ENCODE measurements around the gene ZDHHC11B. TPM values are rescaled to one million over a fixed set of nuclear protein-coding genes. Genes with fewer than 3 reads are reported as not detected.
"Not testable (repeated sequence)": the region's sequence is repeated elsewhere in the genome, so short reads cannot be mapped to it uniquely, and the experiment has no call there.

ZDHHC11B gene
- total and polyA plus RNA-seq, 8 donors: 0.93 to 42.4 (median 8.6) TPM

DNA sequence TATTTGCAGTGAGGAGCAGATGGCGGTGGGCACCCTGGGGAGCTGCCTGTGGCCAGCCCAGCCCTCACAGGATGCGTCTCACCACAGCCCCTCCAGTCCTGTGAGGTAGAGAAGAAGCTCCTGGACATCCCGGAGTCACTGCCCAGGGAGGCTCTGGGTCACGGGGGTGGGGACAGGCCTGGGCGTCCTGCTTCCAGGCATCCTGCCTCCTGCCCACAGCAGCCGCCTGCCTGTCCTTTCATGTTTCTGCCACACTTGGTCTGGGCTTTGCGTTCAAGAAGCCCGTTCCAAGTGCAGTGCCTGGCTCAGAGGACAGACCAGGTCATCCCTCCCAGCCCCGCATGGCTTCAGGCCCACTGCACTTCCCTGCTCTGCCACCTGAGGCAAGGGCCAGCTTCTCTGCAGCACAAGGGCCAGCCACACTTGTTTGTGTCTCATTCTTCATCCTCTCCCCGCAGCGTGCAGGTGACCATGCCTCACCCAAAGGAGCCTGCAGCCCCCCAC, 38.2 kb downstream of the ZDHHC11B start:
- 72 to 89% (median 77%) methylated on average over 9 to 11 of the region's 11 CpGs for whole genome bisulfite sequencing, 5 donors
- no peak overlapping the region for H3K27ac ChIP-seq
- TF ChIP-seq EP300 (IDR thresholded peaks at IDR 0.05) (no peak), POLR2AphosphoS5 (IDR thresholded peaks at IDR 0.05) (no peak), POLR2A (IDR thresholded peaks at IDR 0.05) (no peak)
- TF ChIP-seq, protein P1, sequence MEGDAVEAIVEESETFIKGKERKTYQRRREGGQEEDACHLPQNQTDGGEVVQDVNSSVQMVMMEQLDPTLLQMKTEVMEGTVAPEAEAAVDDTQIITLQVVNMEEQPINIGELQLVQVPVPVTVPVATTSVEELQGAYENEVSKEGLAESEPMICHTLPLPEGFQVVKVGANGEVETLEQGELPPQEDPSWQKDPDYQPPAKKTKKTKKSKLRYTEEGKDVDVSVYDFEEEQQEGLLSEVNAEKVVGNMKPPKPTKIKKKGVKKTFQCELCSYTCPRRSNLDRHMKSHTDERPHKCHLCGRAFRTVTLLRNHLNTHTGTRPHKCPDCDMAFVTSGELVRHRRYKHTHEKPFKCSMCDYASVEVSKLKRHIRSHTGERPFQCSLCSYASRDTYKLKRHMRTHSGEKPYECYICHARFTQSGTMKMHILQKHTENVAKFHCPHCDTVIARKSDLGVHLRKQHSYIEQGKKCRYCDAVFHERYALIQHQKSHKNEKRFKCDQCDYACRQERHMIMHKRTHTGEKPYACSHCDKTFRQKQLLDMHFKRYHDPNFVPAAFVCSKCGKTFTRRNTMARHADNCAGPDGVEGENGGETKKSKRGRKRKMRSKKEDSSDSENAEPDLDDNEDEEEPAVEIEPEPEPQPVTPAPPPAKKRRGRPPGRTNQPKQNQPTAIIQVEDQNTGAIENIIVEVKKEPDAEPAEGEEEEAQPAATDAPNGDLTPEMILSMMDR (IDR thresholded peaks at IDR 0.05): no peak

DNA sequence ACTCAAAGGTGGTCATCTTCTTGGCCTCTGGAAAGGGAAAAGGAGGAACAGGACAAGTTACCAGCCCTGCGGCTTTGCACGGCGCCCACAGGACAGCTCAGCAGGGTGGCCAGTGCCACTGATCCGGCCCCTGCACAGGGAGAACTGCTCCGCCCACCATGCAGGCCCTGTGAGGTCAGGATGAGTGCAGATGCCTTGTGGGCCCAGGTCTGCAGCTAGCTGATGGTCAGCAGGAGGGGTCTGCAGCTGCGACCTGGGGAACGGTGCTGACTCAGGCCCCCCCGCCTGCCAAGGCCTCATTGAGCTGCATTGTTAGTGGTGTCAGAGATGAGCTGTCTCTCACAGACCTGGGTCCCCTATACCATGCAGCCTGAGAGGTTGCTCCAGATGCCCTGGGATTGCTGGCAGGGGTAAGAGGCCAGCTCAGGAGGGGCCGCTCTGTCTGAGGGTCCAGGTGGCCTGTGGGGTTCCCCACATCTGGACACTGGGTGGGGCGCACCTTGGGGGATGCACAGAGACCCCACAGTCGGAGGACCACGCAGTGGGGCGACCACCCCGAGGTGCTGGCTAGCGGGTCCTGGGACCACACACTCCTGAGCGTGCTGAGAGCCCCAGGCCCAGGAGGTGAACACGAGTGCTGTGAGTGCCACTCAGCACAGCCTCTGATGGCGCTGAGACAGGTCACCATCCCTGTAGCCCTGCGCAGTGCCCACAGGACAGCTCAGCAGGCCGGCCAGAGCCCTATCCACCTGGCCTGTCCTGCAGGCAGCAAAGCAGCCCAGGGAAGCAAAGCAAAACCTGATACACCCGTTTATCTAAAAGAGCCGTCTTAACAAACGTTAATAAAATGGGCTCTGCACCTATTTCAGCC, 39.0 kb downstream of the ZDHHC11B start:
- H3K9me3 ChIP-seq; H3K4me3 ChIP-seq; H3K4me1 ChIP-seq; H3K27me3 ChIP-seq; intact Hi-C loops (cut with DNase I; ENCODE audit: low total_unique reads); H3K27ac ChIP-seq; DNase-seq: not testable (repeated sequence)
- WGBS, 5 donors: 88 to 96% (median 93%) methylated on average over 14 to 22 of the region's 23 CpGs
- H3K36me3 ChIP-seq: peaks cover 0 to 38% (median 0%) of the 10 kb centered on the region in 4 donors

More for the DNA sequence above, 38.2 kb downstream of the ZDHHC11B start:
- Histone ChIP-seq H3K36me3 (peaks cover 0 to 38% (median 0%) of the 10 kb centered on the region in 4 donors), H3K4me3 (no peak overlapping the region), H3K9me3 (no peaks in the 10 kb centered on the region), H3K27me3 (no peaks in the 10 kb centered on the region), H3K4me1 (no peaks in the 10 kb centered on the region)
- DNase-seq: no peak
- intact Hi-C loops (cut with DNase I; ENCODE audit: low total_unique reads): no loop called here

DNA sequence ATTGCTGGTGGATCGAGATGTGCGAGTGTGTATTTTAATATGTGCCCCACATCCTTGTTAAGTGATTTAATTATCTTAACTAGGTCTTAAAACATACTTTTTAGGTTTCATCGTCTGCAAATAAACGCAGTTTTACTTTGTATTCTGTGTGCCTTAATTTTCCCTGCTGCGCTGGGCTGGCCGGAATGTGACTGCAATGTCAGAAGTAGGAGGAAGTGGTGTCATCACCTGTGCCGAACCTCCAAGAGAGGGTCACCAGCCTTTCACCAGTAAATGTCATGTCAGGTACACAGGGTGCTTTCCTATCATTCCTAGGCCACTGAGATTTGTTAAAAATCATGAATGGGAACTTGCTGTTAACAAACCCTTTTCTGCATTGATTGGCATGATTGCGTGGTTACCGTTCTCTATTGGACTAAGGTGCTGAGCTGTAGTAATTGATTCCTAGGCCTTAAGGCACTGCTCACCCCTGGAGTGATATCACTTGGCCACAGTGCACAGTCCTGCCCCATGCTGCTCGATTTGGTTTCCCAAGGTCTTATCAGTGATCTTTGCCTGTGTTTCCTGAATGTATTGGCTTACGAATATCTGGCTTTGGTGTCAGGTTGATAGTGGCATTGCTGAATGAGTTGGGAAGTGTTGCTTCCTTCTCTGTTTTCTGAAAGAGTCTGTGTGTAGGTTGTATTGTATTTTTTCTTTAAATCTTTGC, 40.7 kb downstream of the ZDHHC11B start:
- not testable (repeated sequence) for DNase-seq

DNA sequence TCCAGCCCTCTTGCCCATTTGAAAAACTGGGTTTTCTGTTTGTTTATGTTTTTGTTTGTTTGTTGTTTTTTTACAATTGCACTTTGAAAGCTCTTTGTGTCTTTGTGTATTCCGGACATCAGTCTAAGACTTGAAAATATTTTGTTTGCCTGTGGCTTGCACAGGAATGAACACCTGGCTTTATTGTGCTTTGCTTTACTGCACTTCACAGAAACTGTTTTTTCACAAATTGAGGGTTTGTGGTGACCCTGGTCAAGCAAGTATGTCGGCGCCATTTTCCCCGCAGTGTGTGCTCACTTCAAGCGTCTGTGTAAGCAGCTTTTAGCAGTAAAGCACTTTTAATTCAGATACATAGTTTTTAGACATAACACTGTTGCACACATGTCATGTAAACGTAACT, 42.3 kb downstream of the ZDHHC11B start:
- 81 to 92% (median 88%) methylated on average over 6 of the region's 6 CpGs for WGBS, 5 donors
- H3K27me3 ChIP-seq; H3K4me1 ChIP-seq; intact Hi-C loops (cut with DNase I; ENCODE audit: low total_unique reads); H3K4me3 ChIP-seq; H3K27ac ChIP-seq; H3K9me3 ChIP-seq; DNase-seq: not testable (repeated sequence)
- peaks cover 0 to 20% (median 0%) of the 10 kb centered on the region in 4 donors for H3K36me3 ChIP-seq

More for the DNA sequence above, 40.7 kb downstream of the ZDHHC11B start:
- H3K4me1 ChIP-seq; H3K4me3 ChIP-seq; intact Hi-C loops (cut with DNase I; ENCODE audit: low total_unique reads); H3K27ac ChIP-seq; H3K27me3 ChIP-seq; H3K9me3 ChIP-seq: not testable (repeated sequence)
- peaks cover 0 to 31% (median 0%) of the 10 kb centered on the region in 4 donors for H3K36me3 ChIP-seq
- 58 to 73% (median 67%) methylated on average over 11 of the region's 11 CpGs for WGBS, 5 donors

DNA sequence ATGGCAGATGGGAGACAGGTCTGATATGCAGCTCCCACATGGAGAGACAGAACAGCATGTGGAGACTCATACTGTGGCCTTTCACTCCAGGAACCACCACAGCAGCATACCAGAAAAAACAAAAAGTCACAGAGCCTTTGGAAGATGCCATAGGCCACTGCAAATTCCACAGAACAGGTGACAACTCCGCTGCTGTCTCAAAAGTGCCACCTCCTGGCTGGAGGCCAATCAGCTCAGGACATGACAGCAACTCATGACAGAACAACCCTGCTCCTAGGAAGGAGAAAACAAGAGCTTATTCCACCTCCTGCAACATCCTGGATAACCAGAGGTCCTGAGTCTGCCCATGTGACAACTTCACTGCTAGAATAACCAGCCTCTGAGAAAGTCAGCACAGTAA, 50.4 kb downstream of the ZDHHC11B start:
- H3K4me1 ChIP-seq; DNase-seq; H3K27ac ChIP-seq; intact Hi-C loops (cut with DNase I; ENCODE audit: low total_unique reads); H3K9me3 ChIP-seq; H3K27me3 ChIP-seq; H3K4me3 ChIP-seq: not testable (repeated sequence)
- WGBS, 5 donors: 57 to 80% methylated on average over 1 of the region's 1 CpG; no CpG with 5 or more reads in 3 of the 5 donors
- H3K36me3 ChIP-seq: peaks cover 4 to 27% (median 15%) of the 10 kb centered on the region in 4 donors

DNA sequence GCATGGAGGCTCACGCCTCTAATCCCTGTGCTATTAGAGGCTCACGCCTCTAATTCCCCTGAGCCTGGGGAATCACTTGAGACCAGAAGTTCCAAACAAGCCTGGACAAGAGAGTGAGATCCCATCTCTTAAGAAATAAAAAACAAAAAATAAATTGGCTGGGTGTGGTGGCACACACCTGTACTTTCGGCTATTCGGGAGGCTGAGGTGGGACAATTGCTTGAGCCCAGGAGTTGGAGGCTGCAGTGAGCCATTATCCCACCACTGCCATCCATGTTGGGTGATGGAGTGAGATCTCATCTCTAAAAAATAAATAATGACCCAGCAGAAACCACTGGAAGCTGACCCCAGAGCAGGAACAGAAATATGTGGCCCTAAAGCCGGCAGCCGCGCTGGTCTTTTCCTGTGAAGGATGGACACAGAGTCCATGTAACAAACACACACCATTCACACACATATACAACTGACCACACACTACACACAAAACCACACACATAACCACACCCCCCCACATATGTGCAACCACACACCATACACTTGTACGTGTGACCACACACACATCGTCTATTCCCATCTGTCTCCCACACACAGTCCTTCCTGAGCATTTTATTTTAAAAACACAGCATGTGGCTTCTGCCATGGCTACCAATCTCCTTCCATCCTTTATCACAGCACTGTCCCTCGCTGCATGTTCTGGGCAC, 51.6 kb downstream of the ZDHHC11B start:
- H3K36me3 ChIP-seq: peaks cover 4 to 27% (median 15%) of the 10 kb centered on the region in 4 donors

DNA sequence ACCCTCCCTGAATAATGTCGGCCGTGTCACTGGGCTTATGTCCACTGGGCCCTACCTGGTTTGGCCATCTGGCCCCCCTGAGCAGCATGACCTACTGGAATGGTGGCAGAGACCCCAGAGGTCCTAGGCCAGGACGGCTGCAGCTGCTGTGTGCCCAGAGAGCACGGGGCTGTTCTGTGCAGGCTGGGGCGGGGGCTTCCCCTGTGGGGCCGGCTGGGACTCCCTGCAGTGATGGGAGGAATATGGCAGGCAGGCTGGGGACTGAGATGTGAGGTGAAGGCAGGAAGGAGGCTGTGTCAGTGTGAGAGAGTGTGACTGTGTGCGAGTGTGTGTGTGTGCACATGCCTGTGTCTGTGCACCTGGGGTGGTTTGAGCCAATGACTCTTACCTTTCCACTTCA, 55.3 kb downstream of the ZDHHC11B start:
- H3K27ac ChIP-seq; DNase-seq; H3K4me1 ChIP-seq; H3K27me3 ChIP-seq; H3K9me3 ChIP-seq; H3K4me3 ChIP-seq; intact Hi-C loops (cut with DNase I; ENCODE audit: low total_unique reads): not testable (repeated sequence)
- WGBS, 5 donors: 71 to 100% (median 95%) methylated on average over 1 to 5 of the region's 7 CpGs
- H3K36me3 ChIP-seq: peaks cover 4 to 27% (median 15%) of the 10 kb centered on the region in 4 donors

More for the DNA sequence above, 51.6 kb downstream of the ZDHHC11B start:
- H3K4me3 ChIP-seq; DNase-seq; H3K27ac ChIP-seq; H3K9me3 ChIP-seq; H3K4me1 ChIP-seq; intact Hi-C loops (cut with DNase I; ENCODE audit: low total_unique reads); H3K27me3 ChIP-seq: not testable (repeated sequence)
- WGBS, 5 donors: 88 to 94% (median 93%) methylated on average over 7 to 10 of the region's 10 CpGs

DNA sequence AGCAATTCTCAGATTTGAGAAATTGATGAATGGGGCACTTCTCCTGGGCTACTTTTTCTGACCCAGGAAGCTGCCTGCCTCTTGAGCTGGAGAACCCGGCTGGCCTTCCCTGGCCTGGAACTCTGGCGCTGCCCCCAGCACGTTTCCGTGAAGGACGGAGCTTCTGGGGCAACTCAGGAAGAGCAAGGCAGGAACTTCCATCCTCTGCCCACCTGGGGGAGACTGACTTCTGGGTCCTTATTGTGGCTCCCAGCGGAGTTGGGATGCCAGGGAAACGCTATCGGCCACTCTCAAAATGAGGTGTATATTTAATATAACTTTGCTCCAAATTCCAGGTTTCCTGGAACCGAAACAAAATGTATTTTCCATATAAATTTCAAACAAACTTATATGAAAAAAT, 57.4 kb downstream of the ZDHHC11B start:
- WGBS, 5 donors: 35 to 53% (median 49%) methylated on average over 4 to 8 of the region's 9 CpGs
- H3K4me1 ChIP-seq; H3K27me3 ChIP-seq; H3K9me3 ChIP-seq; H3K27ac ChIP-seq; H3K4me3 ChIP-seq; intact Hi-C loops (cut with DNase I; ENCODE audit: low total_unique reads): not testable (repeated sequence)
- H3K36me3 ChIP-seq: peaks cover 3 to 11% (median 6%) of the 10 kb centered on the region in 4 donors
- DNase-seq: peak in 1 of 2 donors; percentile 62

DNA sequence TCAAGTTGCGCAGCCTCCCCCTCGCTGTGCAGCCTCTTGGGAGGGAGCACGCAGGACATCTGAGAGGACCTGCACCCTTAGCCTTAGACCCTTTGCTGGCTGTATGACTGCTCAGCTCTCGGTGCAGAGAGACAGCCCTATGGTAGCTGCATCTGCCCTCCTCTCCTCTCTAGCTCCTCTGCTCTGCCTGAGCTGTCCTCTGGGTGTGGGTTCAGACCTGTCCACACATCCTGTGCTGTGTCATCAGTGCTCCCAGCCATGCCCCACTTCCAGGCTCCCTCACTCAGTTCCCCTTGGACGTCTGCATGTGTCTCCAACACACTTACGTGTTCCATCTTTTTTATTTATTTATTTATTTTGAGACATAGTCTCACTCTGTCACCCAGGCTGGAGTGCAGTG, 60.7 kb downstream of the ZDHHC11B start:
- H3K9me3 ChIP-seq; H3K4me3 ChIP-seq; H3K27me3 ChIP-seq; intact Hi-C loops (cut with DNase I; ENCODE audit: low total_unique reads); H3K27ac ChIP-seq; DNase-seq; H3K4me1 ChIP-seq: not testable (repeated sequence)
- 77 to 91% (median 83%) methylated on average over 2 of the region's 6 CpGs for WGBS, 5 donors
- peaks cover 0 to 12% (median 0%) of the 10 kb centered on the region in 4 donors for H3K36me3 ChIP-seq

Measured in stomach (tissue), 9 donors.